HG03378 (cell line): Measurements from ENCODE around the gene TNRC6B.
"Not testable (repeated sequence)": the region's sequence is repeated elsewhere in the genome, so short reads cannot be mapped to it uniquely, and the experiment has no call there.

ENCODE experiments used
- ATAC-seq: cut with Tn5 transposase; IDR thresholded peaks from one replicate; pipeline ENCODE4 v1.9.1; 2021; ENCODE audit warnings: mild to moderate bottlenecking, moderate library complexity; ENCODE audit not compliant: unreplicated experiment

TNRC6B gene

DNA sequence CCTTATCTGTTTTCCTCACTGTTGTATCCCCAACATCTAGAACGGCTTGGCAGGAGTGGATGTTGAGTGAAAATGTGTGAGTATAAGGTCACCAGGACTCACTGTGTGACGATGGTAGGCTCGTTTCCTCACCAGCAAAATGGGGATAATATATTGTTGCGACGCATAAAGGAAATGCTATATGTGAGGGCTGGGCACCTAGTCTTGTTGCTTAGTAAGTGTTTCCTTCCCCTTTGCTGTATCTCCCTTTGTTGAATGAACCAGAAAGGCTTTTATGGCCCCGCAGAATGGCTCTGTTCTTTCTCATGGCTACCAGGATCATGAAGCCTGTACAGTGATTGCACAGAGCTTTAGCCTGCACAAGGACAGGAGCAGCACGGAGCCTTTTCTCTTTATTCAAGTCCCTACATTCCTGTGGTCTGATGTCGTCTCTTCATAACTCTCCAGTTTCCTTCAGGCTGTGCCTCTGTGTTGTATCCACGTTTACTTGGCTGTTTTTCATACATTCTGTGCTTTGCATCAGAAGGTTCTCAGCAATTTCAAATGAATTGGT, 5.4 kb downstream of the TNRC6B start:
- no peak for ATAC-seq

DNA sequence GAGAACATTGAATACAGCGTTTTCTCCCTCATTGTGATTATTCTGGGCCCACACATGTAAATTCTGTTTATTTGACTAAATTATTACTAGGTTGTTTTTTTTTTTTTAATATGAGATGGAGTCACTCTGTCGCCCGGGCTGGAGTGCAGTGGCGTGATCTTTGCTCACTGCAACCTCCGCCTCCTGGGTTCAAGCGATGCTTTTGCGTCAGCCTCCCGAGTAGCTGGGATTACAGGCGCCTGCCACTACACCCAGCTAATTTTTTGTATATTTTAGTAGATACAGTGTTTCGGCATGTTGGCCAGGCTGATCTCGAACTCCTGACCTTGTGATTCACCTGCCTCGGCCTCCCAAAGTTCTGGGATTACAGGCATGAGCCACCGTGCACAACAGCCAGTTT, 5.9 kb downstream of the TNRC6B start:
- not testable (repeated sequence) for ATAC-seq

DNA sequence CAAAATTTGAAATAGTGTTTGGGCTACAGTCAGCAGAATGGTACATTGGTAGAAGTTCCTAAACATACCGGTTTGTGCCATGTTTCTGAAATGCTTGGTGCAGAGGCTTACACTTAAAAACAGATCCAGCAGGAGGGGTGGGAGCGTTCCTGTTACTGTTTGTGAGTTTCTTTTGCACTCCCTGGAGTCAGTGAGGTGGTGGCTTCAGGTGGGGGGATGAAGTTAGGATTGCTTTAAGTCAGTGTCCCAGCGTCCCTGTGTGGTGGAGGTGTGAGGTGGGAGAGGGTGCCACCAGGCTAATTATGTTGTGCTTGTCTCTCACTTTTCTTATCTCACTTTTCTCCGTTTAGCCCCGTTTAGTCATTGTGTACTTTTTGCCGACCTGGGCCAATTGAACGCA, 9.7 kb downstream of the TNRC6B start:
- ATAC-seq: no peak

DNA sequence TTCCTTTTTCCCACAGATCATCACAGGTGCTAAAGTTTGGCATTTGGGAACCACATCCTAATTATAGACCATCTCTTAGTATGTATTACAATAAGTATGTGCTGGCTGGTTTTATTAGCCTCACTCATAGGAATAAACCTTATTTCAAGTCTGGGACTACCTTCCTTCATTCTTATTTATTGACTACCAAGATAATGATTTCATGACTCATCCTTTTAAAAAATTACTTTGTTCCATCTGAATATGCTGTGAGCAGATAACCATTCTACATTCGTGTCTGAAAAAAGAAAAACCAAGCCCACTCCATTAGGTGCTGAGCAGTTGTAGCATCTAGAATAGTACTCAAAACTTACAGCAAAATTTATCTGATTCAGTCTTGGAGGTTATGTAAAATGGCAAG, 12.3 kb downstream of the TNRC6B start:
- ATAC-seq: no peak

DNA sequence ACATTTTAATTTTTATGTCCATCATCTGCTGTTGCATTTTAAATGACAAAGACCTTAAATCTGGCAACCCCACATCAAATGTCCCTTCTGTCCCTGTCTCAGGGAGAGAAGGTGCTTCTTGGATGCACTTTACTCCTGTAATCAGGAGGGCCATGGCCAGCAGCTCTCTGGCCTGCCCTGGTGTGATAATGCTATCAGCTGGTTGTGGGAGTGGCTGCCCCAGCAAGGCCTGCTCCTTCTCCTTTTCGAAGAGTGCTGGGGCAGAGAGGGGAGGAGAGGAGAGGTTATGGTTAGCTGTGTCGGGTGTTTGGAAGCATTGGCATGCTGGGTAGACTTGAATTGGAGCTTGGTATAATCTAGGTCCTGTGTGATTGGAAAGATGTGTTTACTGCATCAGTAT, 12.8 kb downstream of the TNRC6B start:
- ATAC-seq: no peak

DNA sequence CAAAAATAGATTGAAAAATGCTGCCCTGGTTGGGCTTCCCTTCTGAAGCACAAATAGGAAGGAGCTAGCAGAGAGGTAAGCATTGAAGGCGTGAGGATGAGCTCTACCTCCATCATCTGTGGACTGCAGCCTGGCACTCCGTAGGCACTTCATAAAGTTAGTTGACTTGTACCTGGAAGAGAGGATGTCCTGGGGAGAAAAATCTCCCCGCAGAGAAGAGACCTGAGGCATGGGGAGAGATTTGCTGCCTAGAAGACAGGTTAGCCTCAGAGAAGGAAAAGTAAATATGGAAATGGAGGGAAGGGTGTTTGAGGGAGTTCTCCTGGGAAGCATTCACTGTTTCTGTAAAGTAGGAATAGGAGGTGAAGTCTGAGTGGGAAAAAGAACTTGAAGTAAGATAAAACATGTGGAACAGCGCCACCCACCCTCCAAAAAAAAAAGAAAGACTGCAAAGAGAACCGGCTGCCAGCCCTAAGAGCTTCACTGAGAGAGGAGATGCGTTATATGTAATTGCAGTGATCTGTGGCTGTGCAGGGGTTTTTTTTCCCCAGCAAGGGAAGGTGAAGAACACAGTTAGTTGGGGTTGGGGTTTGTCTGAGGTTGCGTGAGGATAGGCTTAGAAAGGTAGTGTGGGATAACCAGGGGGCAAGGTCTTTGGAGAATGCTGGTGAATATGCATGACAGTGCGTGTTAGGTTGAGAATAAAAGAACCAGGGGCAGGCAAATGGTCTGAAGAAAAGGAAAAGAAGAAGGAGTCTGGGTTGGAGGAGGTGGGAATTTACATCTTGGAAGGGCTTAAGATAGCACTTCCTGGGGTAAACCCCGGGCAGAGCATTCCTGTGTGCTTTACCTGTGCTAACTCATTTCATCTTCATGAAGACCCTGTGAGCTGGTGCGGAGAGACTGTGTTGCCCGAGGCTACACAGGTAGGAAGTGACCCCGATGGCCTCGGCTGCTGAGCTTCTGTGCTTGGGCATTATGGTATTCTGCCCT, 16.0 kb downstream of the TNRC6B start:
- ATAC-seq: no peak

DNA sequence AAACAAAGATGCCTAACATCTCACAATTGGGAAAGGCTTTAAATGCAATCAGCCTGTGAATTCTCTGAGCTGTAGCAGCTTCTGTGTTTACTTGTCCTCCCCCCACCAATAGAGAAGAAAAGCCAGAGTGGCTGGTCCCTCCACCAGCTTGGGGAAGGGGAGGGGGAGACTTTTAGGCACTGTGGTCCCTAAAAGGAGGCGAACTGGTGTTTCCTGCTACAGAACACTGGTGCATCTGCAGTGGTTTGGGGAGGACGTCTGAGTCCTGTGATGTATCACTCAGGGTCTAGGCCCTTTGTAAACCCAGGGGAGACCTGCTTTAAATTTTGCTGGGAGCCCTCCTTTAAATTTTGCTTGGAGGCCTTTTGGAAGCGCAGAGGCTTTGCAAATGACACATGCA, 16.9 kb downstream of the TNRC6B start:
- ATAC-seq: no peak

DNA sequence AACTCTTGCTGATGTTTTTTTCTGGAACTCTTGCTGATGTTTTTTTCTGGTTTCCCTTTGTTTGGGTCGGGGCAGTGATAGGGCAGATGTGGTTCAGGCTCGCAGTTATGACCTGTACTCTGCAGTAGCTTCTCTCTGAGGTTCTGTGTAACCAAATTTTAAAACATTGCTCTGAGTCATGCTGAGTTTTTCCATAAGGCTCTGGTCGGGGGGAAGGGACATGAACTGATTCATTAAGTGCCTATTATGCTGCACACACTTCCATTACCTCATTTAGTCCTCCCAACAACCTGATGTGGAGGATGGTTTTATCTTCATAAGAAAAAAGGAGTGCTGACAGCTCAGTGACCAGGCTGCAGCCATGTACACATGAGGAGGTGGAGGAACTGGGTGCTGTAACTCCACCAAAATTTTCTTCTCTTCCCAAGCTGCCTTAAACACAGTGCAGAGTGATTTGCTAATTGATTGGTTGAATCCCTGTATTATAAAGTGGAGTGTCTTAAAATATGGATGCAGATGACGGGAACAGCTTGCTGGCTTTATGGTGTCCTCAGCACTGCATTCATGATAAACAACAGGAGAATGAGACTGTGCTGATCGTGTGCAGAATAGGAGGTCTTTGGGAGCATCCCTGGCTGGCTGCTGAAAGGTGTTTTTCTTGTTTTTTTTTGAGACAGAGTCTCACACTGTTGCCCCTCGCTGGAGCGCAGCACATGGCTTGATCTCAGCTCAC, 19.1 kb downstream of the TNRC6B start:
- no peak for ATAC-seq

DNA sequence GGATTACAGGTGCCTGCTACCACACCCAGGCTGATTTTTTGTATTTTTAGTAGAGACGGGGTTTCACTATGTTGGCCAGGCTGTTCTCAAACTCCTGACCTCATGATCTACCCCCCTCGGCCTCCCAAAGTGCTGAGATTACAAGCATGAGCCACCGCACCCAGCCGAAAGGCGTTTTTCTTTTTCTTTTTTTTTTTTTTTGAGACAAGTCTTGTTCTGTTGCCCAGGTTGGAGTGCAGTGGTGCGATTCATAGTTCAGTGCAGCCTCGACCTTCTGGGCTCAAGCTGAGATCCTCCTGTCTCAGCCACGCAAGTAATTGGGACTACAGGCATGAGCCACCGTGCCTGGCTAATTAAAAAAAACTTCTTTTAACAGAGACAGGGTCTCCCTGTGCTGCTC, 19.7 kb downstream of the TNRC6B start:
- ATAC-seq: not testable (repeated sequence)

DNA sequence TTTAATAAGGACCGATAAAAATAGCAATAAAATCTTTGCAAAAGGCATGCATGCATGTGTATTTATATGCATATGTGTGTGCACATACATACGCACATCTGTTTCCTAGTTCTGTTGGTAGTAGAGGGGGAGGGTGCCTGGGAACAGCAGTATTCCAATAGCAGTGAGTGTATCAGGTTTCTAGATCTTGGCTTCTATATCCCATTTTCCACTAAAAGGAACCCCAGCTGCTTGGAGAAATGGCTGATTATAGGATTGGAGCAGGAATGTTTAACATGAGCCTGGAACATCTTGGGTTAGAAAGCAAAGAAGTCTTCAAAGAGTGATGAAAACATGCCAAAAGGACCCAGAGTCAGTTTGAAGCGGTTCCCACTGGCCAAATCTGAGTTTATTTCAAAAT, 21.0 kb downstream of the TNRC6B start:
- ATAC-seq: no peak

DNA sequence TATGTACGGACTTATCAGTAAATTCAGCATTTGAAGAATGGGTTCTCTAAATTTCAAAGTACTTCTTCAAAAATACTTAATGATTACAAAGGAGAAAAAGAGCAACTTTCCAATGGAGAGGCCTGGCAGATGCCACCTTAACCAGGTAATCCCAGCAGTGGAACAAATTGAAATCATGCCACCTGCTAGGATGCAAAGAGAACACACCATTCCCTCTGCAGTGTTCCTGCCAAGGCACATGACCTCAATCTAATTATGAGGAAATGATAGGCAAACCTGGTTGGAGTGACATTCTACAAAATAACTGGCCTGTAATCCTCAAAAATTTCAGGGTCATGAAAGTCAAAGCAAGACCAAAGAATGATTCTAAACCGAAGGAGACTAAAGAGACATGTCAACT, 21.5 kb downstream of the TNRC6B start:
- ATAC-seq: no peak

DNA sequence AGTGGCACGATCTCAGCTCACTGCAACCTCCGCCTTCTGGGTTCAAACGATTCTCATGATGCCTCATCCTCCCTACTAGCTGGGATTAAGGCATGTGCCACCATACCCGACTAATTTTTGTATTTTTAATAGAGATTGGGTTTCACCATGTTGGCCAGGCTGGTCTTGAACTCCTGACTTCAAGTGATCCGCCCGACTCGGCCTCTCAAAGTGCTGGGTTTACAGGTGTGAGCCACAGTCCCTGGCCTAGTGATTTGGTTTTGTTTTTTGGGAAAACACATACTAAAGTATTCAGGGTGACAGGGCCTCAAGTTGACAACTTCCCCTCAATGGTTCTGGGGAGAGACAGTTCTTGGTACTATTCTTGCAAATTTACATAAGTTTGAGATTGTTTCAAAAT, 22.1 kb downstream of the TNRC6B start:
- ATAC-seq: no peak

DNA sequence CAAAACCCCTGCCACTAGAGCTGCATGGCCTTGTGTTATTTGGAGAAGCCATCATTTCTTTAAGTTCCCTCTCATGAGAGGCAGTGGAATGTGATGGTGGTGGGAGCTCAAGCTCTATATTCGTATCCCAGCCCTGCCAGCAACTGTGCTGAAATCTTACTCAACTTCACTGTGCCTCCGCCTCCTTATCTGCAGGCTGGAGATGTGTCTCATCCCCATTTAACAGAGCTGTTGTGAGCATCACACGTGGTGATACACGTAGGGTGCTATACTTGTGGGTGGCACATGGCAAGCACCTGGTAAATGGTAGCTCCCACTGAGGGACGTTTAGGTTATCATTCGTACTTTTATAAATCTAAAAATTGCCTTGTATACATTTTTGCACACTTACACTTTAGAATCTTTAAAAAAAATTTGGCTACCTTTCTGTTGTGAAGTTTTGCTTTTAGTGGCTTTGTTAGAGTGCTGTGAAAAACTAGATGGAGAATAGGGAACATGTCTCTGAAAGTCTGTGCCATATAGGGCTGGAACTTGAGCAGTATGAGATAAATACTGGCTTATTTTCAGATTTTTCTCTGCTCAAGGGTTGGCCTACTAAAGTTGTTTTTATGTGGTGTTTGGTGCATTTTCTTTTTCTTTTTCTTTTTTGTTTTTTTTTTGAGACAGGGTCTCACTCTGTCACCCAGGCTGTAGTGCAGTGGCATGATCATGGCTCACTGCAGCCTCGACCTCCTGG, 23.2 kb downstream of the TNRC6B start:
- no peak for ATAC-seq

DNA sequence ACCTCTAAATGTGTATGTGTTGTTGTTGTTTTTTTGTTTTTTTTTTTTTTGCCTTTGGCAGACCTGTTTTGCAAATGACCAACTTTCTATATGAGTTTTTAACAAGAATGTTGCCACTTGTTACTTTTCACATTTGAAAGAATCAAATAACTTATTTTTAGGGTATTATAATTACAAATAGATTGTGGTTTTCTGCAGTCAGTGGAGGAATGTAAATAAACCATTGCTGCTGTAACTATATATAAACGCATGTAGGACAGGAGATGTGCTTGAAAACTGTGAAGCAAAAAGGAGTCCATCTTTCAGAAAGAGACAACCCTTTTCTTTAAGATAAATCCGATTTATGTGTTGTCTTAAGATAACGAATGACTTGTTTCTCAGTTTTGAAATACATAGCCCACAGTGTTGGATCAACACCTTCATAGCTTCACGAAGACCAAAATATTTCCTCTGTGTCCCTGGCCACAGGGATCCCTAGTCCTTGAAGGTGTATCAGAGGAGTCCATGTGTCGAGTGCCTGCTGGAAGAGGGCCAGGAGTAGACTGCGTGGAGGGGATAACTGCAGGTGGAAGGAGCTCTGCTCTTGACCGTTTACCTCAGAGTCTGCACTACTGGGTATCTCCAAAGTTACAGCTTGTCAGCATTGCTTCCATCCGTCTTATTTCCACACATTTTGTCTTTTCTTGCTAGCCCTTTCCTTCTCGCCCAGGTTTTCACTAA, 24.7 kb downstream of the TNRC6B start:
- ATAC-seq: no peak

DNA sequence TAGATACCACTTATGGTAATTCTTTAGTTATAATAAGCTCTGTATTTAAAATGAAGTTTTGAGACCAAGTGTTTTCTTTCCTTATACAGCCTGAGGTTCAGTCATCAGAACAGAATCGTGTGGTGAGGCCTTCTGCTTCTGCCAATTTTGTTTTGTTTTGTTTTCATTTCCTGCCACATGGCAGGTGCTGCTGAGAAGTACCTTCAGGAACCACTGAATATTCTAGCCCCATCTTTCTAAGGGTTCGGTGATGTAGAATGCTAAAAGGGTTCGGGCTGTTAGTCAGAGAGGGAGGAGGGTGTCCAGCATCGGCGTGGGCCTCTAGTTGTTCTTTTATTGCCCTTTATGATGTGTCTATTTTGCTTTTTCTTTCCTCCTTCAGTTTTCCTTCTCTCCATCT, 25.8 kb downstream of the TNRC6B start:
- no peak for ATAC-seq

DNA sequence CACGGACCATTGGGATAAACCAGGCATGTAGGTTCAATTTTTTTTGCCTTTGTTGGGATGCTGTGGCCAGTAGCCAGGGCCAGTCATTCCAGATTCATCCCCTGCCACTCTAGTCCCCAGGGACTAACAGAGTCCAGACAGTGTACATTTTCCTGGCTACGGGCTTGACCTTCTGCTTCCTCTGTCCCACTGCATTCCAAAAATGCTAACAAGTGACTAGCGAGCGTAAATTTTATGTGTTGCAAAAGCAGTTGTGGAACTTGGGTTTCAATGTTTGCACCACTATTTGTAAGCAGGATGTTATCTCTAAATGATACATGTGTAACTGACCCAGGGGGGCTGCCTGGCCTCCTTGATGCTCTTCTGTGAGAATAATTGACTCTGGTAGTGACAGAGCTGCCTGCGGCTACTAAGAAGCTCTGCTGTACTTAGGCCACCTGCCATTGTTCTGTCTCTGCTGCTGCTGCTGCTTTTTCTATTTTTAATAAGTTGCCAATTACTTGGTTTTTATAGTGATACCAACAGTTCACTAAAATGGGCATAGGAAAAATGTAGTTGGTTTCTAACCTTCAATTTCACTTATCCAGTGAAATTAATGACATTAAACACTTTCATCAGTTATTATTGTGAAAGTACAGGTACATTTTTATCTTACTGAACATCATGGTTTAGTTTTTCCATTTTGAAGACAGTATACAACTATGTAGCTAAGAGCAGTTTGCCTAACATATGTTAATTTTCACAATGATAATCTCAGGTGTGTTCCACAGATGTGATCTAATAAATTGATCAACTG, 26.8 kb downstream of the TNRC6B start:
- no peak for ATAC-seq

DNA sequence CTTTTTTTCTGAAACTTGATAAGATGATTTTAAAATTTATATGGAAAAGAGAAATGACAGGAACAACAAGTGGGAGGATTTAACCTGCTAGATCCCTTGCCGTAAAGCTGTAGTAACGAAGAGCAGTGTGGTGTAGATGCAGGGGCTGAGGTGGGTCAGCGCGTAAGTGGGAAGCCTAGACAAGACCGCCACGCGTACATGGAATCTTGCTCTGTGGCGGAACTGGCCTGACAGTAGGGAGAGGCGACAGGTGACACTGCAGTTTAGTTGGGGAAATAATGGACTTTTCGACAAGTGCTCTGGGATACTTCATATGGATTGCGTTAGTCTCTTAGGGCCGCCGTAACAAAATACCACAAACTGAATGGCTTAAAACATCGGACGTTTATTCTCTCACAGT, 28.8 kb downstream of the TNRC6B start:
- ATAC-seq: no peak

DNA sequence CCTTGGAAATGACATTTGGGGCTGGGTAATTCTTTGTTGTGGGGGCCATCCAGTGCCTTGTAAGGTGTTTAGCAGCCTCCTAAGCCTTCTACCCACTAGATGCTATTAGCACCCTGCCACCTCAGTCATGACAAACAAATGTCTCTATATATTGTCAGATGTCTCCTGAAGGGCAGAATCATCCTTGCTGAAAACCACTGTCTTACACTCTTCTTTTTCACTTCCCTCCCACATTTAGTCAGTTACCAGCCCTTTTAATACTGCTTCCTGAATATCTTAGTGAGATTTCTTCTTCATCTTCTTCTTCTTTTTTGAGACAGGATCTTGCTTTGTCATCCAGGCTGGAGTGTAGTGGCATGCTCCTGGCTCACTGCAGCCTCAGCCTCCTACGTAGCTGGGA, 33.1 kb downstream of the TNRC6B start:
- no peak for ATAC-seq

DNA sequence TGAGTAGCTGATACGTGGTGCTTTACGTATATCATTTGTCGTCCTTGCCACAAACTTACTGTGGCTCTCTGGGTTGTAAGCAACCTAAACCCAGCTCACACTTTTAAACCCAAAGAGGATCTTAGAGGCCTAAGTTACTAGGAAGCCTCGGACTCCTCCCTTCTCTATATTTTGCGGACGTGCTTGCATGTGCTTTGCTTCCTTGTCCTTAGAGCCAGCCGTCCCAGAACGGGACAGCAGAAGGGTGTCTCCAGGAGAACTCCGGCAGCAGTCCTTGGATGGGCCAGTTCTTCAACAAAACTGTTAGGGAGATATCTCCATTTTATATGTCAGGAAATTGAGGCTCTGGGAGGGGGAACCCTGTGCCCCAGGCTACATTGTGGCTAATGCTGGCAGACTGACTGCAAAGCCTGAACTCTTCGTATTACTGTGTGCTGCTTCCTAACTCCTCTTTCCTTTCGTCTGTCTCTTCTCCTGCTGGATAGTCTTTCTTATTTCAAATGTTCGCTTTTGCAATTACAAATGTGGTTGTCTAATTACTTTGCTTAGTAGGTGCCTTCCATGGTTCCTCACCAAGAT, 33.8 kb downstream of the TNRC6B start:
- no peak for ATAC-seq
